ENCODE results near the gene TGFB1. TPM values are rescaled to one million over a fixed set of nuclear protein-coding genes. Genes with fewer than 3 reads are reported as not detected.

Gene TGFB1
- total and polyA plus RNA-seq, 2 of the 13 experiments (the other 11 are each of a cell fraction or from before 2014, with no cell fraction given) = 4.1 to 5.4 TPM

DNA sequence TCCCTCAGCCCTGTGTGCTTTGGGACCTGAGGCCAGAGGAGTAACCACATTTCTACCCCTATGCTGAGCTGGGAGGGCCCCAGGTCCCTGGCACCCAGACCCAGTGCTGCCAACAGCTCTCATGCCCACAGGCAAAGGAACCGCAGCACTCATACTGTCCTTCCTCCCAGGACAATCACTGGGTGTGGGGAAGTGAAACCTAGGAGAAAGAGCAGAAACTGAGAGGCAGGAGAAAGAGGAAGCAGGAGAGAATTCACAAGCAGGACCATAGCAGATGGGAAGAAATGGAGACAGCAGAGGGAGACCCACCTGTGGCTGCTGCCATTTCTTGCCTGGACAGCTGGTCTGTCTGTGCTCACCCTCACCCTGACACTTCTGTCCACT is 24.9 kb downstream of the TGFB1 start:
- Histone ChIP-seq H2AFZ (ENCODE audit: low read length) (no peak overlapping the region), H4K20me1 (ENCODE audit: insufficient read depth, low read length) (no peaks in the 10 kb centered on the region), H3K36me3 (replicated peaks in 1 of 2; ENCODE audit: control insufficient read depth in 1 of 2, insufficient read depth in 2 of 2, low read length in 2 of 2) (peaks cover 14 to 39% of the 10 kb centered on the region in 2 experiments; a peak in 4 of 5 replicates), H3K9ac (ENCODE audit: insufficient read depth, low read depth, low read length) (no peak overlapping the region), H3K27ac (ENCODE audit: extremely low read length, insufficient read depth, low read length) (no peak overlapping the region), H3K4me2 (ENCODE audit: low read depth, low read length) (no peak overlapping the region), H3K9me3 (ENCODE audit: low read length) (no peaks in the 10 kb centered on the region), H3K27me3 (ENCODE audit: control insufficient read depth in 1 of 2, insufficient read depth in 2 of 2, low read length in 2 of 2) (no peaks in the 10 kb centered on the region), H3K4me1 (ENCODE audit: insufficient read depth, low read length) (peaks cover 36% of the 10 kb centered on the region), H3K4me3 (replicated peaks in 1 of 3; ENCODE audit: insufficient read depth in 1 of 3, low read depth in 2 of 3, low read length in 3 of 3) (no peak overlapping the region), H3K79me2 (ENCODE audit: insufficient read depth, low read length) (peaks cover 2% of the 10 kb centered on the region)
- in situ Hi-C loops (cut with HindIII; ENCODE audit: extremely low pct_ligation_motif_present, low pct_unique_long_range_greater_than_20kb) (no loop called here), intact Hi-C loops (cut with micrococcal nuclease; ENCODE audit: unreplicated experiment) (no loop called here)
- POLR2A ChIA-PET = interaction anchor here (0.7 to 0.8 kb wide), 2 partner anchors 24 to 111 kb away, joined by 3 read pairs; partner anchors contain the start of gene DMAC2
- CTCF ChIA-PET (ENCODE audit: low intra/inter-chr PET ratio, low total read pairs) = no interaction called here
- no peak for ATAC-seq
- BruUV-seq (replicated peaks) = no TSS peak
- DNase-seq (ENCODE audit: low spot score) = no peak
- TF ChIP-seq ZNF20 (CRISPR knock-in tag; IDR thresholded peaks at IDR 0.05) (no peak), ZNF616 (CRISPR knock-in tag; IDR thresholded peaks at IDR 0.05; ENCODE audit: low read depth) (no peak), SYNCRIP (IDR thresholded peaks at IDR 0.05; ENCODE audit: insufficient read depth, low read depth, low read length) (no peak), ZNF550 (CRISPR knock-in tag; IDR thresholded peaks at IDR 0.05; ENCODE audit: borderline replicate concordance) (no peak), PITX1 (CRISPR knock-in tag; IDR thresholded peaks at IDR 0.05) (no peak), REPIN1 (CRISPR knock-in tag; IDR thresholded peaks at IDR 0.05; ENCODE audit: borderline replicate concordance, low read depth) (no peak), ZNF709 (CRISPR knock-in tag; IDR thresholded peaks at IDR 0.05) (no peak), NFYC (CRISPR knock-in tag; IDR thresholded peaks at IDR 0.05) (no peak), SETDB1 (CRISPR knock-in tag; IDR thresholded peaks at IDR 0.05; ENCODE audit: borderline replicate concordance) (no peak), SIN3A (IDR thresholded peaks at IDR 0.05; ENCODE audit: borderline replicate concordance, low read depth, low read length) (no peak), RARA (CRISPR knock-in tag; IDR thresholded peaks at IDR 0.05) (no peak), ZNF724P (CRISPR knock-in tag; IDR thresholded peaks at IDR 0.05; ENCODE audit: borderline replicate concordance) (no peak)
- TF ChIP-seq, protein P1, sequence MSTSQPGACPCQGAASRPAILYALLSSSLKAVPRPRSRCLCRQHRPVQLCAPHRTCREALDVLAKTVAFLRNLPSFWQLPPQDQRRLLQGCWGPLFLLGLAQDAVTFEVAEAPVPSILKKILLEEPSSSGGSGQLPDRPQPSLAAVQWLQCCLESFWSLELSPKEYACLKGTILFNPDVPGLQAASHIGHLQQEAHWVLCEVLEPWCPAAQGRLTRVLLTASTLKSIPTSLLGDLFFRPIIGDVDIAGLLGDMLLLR (CRISPR knock-in tag; IDR thresholded peaks at IDR 0.05) = no peak
- TF ChIP-seq, protein P2, sequence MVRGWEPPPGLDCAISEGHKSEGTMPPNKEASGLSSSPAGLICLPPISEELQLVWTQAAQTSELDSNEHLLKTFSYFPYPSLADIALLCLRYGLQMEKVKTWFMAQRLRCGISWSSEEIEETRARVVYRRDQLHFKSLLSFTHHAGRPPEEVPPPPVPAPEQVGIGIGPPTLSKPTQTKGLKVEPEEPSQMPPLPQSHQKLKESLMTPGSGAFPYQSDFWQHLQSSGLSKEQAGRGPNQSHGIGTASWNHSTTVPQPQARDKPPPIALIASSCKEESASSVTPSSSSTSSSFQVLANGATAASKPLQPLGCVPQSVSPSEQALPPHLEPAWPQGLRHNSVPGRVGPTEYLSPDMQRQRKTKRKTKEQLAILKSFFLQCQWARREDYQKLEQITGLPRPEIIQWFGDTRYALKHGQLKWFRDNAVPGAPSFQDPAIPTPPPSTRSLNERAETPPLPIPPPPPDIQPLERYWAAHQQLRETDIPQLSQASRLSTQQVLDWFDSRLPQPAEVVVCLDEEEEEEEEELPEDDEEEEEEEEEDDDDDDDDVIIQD (CRISPR knock-in tag; IDR thresholded peaks at IDR 0.05; ENCODE audit: low read depth) = no peak
- TF ChIP-seq, protein P3, sequence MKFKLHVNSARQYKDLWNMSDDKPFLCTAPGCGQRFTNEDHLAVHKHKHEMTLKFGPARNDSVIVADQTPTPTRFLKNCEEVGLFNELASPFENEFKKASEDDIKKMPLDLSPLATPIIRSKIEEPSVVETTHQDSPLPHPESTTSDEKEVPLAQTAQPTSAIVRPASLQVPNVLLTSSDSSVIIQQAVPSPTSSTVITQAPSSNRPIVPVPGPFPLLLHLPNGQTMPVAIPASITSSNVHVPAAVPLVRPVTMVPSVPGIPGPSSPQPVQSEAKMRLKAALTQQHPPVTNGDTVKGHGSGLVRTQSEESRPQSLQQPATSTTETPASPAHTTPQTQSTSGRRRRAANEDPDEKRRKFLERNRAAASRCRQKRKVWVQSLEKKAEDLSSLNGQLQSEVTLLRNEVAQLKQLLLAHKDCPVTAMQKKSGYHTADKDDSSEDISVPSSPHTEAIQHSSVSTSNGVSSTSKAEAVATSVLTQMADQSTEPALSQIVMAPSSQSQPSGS (CRISPR knock-in tag; IDR thresholded peaks at IDR 0.05) = no peak
- TF ChIP-seq, protein P4, sequence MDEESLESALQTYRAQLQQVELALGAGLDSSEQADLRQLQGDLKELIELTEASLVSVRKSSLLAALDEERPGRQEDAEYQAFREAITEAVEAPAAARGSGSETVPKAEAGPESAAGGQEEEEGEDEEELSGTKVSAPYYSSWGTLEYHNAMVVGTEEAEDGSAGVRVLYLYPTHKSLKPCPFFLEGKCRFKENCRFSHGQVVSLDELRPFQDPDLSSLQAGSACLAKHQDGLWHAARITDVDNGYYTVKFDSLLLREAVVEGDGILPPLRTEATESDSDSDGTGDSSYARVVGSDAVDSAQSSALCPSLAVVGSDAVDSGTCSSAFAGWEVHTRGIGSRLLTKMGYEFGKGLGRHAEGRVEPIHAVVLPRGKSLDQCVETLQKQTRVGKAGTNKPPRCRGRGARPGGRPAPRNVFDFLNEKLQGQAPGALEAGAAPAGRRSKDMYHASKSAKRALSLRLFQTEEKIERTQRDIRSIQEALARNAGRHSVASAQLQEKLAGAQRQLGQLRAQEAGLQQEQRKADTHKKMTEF (CRISPR knock-in tag; IDR thresholded peaks at IDR 0.05) = no peak
- TF ChIP-seq, protein P5, sequence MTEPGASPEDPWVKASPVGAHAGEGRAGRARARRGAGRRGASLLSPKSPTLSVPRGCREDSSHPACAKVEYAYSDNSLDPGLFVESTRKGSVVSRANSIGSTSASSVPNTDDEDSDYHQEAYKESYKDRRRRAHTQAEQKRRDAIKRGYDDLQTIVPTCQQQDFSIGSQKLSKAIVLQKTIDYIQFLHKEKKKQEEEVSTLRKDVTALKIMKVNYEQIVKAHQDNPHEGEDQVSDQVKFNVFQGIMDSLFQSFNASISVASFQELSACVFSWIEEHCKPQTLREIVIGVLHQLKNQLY (CRISPR knock-in tag; IDR thresholded peaks at IDR 0.05) = no peak
- TF ChIP-seq, protein P6, sequence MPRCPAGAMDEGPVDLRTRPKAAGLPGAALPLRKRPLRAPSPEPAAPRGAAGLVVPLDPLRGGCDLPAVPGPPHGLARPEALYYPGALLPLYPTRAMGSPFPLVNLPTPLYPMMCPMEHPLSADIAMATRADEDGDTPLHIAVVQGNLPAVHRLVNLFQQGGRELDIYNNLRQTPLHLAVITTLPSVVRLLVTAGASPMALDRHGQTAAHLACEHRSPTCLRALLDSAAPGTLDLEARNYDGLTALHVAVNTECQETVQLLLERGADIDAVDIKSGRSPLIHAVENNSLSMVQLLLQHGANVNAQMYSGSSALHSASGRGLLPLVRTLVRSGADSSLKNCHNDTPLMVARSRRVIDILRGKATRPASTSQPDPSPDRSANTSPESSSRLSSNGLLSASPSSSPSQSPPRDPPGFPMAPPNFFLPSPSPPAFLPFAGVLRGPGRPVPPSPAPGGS (CRISPR knock-in tag; IDR thresholded peaks at IDR 0.05) = no peak
- WGBS (ENCODE audit: low lambda C conversion rate) = 94% methylated on average over 1 of the region's 1 CpG
- FAIRE-seq = no peak

Measured in HepG2 (cell line).